Right renal pelvis (tissue), 4 donors: ENCODE data around the gene C2CD3. TPM values are rescaled to one million over a fixed set of nuclear protein-coding genes. Genes with fewer than 3 reads are reported as not detected.
"Not testable (repeated sequence)": the region's sequence is repeated elsewhere in the genome, so short reads cannot be mapped to it uniquely, and the experiment has no call there.

Source experiments
- DNase-seq, 4 donors: peaks; one replicate each; pipeline ENCODE4 v3.0.0-alpha.2; 2013; ENCODE audit warnings: low read depth in 4 of 4, low spot score in 3 of 4, missing footprints in 1 of 4
- polyA plus RNA-seq, 4 donors: library from polyadenylated mRNA; unstranded; fragments of 120-200 nt; gene quantifications; one replicate each; pipeline ENCODE4 v1.2.1, GENCODE V29; 2013; ENCODE audit not compliant: insufficient read length in 4 of 4

C2CD3 gene
- polyA plus RNA-seq, 4 donors: 19.2 to 24.7 (median 23.4) TPM

DNA sequence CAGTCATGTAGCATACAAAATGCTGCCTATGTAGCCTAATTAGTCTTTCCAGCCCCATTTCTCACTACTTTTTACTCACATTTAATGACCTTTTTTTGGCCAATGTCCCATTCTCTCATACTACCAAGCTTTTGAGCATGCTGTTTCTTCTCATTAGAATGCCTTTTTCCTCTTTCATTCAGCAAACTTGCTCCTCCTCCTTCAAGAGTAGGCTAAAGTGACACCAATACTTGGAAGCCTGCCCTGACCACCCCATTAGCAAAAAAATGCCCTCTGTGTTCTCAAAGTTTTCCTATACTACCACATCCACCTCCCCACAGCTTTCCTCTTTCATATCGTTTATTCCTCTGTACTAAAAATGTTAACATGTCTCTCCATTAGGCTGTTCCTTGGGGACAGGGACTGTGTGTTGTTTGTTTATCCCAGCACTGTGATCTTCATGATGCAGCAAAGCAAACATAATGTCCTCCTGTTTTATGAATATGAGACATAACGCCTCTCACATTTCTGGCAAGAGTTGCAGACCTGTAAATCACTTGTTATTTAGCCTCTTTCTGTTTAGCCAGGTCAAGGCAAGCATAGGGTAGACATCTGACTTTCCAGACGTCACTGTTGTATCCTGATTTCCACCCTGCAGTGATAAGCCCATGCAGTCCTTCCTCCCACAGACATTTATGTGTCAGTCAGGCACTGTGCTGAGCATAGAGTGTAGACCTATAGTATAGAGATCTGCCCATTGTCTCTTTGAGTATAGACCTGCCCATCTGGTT lies 99.9 kb downstream of the C2CD3 start:
- DNase-seq: no peak

DNA sequence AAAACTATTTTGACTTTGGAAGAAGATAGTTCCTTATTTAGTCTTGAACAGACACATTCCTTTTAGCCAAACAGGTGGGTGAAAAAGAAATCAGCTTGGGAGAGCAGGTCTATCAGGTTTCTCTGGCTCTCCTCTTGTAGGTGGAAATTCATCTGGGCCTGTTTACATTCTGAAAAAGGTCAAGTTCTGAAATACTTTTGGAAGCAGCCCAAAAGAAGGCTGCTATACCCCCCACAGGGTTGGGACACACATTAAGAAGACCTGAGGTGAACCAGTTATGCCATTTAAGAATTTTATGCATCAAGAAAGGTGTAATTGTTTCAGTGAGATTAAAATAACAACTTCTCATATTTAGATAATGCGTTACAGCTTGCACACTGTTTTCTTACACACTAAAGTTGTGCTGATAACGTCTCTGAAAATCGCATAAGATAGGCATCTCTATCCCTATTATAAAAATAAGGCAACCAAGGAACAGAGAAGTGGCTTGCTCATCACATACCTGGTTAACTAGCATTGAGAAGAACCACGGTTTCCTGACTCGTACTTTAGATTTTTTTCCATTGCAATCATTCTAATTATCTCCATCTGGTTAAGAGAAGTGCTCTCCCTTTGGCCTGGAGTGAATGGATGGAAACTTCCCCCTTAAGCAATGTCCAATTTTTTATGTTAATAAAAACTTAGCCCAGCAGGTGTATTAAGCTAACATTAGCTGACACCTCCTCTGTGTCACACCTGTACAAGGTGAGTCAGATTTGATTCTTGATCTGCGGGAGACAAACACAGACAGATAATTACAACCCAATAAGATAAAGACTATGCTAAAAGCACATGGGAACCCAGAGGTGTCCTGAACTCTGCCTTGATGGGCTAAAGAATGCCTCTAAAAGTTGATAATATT lies 101.4 kb downstream of the C2CD3 start:
- DNase-seq: no peak

DNA sequence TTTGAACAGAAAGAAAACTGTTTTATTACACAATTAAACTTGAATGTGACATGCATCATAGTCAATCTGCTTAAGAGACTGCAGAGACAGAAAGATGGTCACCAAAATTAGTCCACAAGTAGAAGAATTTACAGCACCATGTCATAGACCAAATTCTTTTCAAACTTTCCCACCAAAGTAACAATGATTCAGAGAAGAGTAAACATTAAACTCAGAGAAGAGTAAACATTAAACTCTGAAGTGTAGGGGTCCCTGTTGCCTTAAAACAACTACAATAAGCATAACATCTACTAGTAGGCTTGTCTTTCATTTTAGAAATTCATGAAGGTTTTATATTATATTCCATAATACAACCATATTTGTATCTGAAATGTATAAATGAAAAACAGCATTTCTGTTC lies 104.1 kb downstream of the C2CD3 start:
- DNase-seq: not testable (repeated sequence)

DNA sequence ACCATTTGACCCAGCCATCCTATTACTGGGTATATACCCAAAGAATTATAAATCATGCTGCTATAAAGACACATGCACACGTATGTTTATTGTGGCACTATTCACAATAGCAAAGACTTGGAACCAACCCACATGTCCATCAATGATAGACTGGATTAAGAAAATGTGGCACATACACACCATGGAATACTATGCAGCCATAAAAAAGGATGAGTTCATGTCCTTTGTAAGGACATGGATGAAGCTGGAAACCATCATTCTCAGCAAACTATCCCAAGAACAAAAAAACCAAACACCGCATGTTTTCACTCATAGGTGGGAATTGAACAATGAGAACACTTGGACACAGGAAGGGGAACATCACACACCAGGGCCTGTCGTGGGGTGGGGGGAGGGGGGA lies 105.3 kb downstream of the C2CD3 start:
- DNase-seq: not testable (repeated sequence)

DNA sequence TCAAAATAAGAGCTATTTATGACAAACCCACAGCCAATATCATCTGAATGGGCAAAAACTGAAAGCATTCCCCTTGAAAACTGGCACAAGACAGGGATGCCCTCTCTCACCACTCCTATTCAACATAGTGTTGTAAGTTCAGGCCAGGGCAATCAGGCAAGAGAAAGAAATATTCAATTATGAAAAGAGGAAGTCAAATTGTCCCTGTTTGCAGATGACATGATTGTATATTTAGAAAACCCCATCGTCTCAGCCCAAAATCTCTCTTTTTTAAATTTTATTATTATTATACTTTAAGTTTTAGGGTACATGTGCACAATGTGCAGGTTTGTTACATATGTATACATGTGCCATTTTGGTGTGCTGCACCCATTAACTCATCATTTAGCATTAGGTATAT lies 107.2 kb downstream of the C2CD3 start:
- DNase-seq: not testable (repeated sequence)

DNA sequence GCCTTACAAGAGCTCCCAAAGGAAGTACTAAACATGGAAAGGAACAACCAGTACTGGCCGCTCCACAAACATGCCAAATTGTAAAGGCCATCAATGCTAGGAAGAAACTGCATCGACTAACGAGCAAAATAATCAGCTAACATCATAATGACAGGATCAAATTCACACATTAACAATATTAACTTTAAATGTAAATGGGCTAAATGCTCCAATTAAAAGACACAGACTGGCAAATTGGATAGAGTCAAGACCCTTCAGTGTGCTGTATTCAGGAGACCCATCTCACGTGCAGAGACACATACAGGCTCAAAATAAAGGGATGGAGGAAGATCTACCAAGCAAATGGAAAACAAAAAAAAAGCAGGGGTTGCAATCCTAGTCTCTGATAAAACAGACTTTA lies 109.2 kb downstream of the C2CD3 start:
- DNase-seq: not testable (repeated sequence)

DNA sequence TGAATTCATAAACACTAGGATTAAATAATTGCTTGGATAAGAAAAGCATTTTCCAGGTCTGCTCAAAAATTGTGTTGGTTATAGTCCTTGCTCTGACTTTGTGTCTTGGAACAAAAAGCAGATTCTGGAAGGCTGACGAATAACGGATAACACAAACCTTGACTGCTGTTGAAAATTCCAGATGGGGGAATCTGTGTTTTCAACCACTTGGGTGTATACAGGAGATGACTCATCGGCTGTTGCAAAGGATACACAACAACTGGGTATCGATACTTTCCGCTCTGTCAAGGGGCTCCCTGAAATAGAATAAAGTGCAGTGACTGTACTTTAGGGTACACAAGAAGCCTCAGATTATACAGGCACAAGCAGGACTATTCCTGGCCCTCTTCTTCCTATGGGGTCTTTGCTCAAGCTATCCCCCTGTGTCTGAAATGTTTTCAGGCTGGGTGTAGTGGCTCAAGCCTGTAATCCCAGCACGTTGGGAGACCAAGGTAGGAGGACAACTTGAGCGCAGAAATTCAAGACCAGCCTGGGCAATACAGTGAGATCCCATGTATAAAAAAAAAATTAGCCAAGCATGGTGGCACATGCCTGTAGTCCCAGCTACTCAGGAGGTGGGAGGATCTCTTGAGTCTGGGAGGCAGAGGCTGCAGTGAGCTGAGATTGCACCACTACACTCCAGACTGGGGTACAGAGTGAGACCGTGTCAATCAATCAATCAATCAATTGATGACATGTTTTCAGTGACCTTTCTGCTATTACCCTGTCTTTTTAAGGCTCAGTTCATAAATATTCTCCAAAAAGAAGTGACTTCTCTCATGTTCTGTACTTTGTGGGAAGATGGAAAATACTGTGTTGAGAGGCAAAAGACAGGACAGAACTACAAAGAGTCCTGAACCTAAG lies 113.3 kb downstream of the C2CD3 start:
- no peak for DNase-seq

DNA sequence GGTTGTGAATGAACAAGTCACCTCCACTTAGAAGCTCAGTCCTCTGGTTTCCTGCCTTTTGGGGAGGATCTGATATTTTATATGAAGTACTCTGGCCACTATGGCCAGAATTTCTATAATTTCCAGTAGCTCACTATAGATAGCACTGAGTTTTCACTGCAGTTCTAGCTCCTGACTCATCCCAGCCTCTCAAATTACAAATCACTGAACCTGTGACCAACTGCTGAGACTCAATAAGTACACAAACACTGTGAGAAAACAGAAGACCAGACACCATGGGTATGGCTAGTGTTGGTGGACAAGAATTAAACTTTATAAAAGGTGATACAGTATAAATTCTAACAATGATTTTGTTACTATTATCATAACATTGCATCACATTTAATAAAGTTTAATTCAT lies 114.9 kb downstream of the C2CD3 start:
- no peak for DNase-seq

DNA sequence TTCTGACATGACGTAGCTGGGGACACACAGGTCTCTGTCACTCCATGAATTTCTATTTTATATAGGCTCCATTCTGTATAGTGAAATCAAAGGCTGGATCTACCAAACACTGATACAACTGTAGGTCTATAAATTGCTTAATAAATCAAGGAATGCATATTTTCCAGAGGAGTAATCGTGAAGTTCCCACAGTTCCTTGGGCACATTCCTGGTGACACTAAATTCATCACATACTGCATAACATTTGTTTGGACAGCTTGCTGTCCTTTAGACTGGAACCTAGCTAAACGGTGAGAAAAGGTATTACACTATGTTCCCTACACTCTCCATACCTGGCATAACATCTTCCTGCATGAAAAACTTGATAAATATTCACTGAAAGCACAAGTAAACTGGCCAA lies 120.3 kb downstream of the C2CD3 start:
- no peak for DNase-seq

DNA sequence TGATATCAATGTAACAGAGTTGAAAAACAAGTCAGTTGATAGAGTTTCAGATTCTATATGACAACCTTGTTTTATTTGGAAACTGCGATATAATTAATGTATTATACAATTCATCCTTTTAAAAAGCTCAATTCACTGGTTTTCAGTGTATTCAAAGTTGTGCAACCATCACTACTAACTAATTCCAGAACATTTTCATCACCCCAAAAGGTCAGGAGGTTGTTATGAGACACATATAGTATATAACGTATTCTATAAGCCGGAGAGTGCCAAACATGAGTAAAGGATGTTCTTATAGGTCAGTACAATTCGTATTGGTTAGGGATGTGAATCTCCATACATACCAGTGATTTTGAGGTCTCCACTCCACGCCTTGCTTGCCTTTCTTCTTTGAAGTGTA lies 121.8 kb downstream of the C2CD3 start:
- DNase-seq: no peak

DNA sequence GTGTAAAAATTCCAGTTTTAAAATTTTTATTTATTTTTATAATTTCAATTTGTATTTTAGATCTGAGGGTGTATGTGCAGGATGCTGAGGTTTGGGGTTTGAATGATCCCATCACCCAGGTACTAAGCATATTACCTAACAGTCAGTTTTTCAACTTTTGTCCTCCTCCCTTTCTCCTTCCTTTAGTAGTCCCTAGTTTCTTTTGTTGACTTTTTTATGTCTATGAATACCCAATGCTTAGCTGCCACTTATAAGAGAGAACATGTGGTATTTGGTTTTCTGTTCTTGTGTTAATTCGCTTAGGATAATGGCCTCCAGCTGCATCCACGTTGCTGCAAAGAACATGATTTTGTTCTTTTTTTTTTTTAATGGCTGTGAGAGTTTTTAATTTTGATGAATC lies 126.3 kb downstream of the C2CD3 start:
- DNase-seq: no peak

DNA sequence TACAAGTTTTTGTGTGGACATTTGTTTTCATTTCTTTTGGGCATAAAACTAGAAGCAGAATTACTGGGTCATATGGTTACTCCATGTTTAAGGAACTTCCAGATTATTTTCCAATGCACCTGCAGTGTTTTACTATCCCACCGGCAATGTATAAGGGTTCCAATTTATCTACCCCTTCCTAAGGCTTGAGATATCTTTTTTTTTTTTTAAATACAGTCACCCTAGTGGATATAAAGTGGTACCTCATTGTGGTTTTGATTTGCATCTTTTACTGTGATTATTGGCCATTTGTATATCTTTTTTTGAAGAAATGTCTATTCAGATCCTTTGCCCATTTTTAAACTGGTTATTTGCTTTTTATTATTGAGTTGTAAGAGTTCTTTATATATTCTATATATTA lies 127.4 kb downstream of the C2CD3 start:
- DNase-seq: no peak

DNA sequence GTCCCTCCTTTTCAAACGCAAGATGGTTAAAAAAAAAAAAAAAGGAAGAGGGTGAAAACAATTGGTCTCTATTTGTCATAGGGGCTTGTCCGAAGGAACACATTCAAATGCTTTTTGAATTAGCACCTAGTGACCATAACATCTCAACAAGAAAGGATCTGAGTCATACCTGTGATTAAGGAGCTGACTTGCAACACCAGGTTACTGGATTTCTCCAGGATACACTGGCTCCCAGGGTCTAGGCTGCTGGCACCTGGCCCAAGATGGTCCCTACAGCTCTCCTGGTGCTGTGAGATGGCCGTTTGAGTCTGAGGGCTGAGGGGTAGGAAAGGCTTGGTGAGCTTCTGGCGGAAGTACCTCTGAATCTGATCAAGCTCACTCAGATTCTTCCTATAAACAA lies 133.5 kb downstream of the C2CD3 start:
- no peak for DNase-seq

DNA sequence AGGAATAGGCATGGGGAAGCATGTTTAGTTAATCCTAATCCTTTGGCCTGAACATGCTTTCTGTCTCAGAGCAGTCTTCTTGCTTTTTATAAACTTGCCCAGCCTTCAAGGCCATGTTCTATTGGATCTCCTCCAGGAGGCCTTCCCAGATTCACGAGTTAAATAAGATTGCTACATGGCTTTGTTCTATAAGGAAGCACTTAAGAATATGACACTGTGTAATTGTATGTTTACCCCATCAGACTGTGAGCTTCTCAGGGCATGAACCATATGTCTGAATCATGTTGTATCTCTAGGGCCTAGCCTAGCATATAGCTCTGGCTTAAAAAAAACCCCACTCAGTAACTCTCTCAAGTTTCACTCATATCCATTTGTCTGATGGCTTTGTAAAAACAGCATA lies 135.5 kb downstream of the C2CD3 start:
- DNase-seq: no peak

DNA sequence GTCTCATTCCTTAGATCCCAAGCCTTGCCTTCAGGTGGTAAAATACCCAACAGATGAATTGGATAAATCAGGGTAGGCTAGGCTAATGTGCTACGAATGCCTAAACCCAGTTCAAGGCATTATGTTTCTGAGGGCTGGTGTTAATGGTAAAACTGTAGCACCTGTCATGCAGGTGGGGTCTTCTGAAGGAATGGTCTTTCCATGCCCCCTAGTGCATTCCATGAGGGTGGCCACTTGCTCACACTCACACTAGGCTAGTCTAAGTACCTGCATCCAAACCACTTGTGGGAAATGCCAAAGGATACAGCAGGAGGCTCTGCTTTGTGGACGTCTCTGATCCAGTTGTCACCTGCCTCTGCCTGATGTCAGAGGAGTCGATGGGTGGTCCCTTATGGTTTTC lies 137.8 kb downstream of the C2CD3 start:
- no peak for DNase-seq

DNA sequence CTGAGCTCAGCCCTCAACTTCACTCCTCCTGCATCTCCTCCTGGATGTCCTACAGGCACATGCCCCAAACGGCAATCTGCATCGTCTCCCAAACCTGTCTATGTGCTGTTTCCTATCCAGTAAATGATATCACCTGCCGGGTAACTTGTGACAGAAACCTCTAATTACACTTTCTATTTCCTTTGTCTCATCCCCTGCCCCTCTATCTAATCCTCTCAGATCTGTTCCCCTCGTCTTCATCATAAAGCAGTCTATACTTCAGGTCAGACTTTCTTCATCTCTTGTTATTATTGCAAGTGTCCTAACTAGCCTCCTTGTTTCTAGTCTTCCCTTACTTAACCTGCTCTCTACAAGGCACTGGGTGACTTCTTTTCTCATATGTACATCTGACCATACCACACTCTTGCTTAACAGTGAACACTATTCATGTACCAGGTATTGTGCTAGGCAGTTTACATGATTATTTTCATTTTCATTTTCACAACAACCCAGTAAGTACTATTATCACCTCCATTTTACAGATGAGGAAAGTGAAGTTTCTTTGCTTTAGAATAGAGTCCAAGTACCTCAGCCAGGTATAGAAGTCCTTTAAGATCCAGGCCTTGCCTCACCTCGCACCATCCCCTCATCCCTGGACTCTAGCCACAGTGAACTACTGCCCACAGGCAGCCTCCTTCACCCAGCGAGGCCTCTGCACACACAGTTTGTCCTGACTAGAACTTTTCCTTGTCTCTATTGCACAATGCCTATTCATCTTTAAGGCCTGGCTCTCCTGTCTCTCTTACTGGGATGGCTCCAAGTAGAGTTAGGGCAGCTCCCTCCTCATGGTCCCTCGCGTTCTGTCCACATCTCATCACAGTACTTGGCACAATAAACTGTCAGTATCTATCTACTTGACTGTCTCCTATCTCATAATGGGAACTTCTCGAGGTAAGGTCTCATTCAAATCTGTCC lies 139.8 kb downstream of the C2CD3 start:
- no peak for DNase-seq

DNA sequence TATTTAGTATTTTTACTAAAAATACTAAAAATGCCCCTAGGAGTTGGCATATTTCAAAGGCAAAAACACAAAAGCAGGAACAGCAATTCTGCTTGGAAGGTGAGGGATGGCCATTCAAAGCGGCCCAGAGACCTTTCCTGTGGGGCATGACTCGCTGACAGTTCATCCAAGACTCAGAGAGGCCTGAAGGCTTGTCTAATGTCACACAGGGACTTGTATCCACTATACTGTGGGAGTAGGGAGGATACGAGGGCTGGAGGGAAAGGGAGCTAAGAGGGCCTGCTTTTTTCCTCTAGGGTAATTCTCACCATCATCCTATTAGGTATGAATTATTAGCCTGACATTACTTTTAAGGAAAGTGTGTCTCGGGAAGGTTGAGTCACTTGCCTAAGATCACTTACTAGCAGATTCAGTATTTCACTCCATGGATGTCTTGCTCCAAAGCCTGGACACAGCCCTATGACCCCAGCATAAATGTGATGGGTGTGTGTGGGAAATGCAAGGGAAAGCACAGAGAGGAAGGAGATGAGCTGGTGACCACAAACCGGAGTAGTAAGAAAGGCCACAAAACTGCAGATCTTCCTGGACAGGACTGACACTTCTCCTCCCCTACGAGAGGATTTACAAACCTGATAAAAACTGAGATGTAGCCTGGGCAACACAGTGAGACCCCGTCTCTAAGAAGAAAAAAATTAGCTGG lies 145.2 kb downstream of the C2CD3 start:
- DNase-seq: no peak

DNA sequence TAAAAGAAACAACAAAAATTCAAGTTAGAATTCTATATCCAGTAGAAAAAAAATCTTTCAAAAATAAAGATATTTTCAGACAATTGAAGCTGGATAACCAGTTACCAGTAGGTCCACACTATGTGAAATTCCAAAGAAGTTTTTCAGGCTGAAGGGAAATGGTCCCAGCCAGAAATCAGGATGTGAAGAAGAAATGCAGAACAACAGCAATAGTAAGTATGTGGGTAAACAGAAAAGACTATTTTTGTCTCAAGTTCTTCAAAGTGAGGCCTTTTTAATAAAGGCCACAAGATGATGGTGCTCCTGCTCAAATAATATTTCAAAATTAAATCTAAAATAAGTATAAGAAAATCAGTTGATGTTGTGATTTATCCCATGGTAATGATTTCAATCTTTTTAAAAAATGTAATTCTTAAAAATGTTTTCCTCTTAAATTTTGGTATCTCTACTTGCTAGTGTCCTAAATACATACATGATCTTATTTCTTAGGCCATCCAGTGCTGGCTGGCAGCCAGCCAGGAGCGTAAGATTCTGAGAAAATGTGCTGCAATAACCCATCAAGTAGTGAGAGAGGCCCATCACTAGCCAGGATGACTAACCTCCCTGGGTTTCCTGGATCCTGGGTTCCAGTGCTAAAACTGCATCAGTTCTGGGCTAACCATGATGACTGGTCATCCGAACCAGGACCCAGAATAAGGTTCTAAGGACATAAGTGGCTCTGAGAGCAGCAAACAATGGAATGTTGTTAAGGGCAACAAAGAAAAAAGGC lies 146.4 kb downstream of the C2CD3 start:
- no peak for DNase-seq
